ENCODE measurements around the gene APBA1.
"Not testable (repeated sequence)": the region's sequence is repeated elsewhere in the genome, so short reads cannot be mapped to it uniquely, and the experiment has no call there.

APBA1 gene

DNA sequence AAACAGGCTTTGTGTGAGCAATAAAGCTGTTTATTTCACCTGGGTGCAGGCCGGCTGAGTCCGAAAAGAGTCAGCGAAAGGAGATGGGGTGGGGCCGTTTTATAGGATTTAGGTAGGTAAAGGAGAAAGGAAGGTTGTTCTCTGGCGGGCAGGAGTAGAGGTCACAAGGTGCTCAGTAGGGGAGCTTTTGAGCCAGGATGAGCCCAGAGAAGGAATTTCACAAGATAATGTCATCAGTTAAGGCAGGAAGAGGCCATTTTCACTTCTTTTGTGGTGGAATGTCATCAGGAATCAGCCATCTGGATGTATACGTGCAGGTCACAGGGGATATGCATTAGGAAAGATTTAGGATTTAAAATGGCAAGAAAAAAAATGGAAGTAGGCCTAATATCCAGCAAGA lies 262.2 kb downstream of the APBA1 start:
- not testable (repeated sequence) for H3K27me3 ChIP-seq (ENCODE audit: control insufficient read depth in 1 of 2, insufficient read depth in 2 of 2, low read length in 2 of 2); H3K27ac ChIP-seq (ENCODE audit: low read length); H3K9me3 ChIP-seq (ENCODE audit: control insufficient read depth in 2 of 2, low read length in 2 of 2); H3K36me3 ChIP-seq (ENCODE audit: control insufficient read depth in 2 of 2, insufficient read depth in 2 of 2, low read length in 2 of 2); H3K9ac ChIP-seq (ENCODE audit: low read length in 2 of 2); H3K4me1 ChIP-seq (ENCODE audit: control insufficient read depth, insufficient read depth, low read length); H3K4me3 ChIP-seq (ENCODE audit: low read length in 2 of 2)

- Histone ChIP-seq H3K9me3 (ENCODE audit: control insufficient read depth in 2 of 2, low read length in 2 of 2) (no peaks in the 10 kb centered on the region), H3K27ac (ENCODE audit: low read length) (no peak overlapping the region), H3K36me3 (ENCODE audit: control insufficient read depth in 2 of 2, insufficient read depth in 2 of 2, low read length in 2 of 2) (no peaks in the 10 kb centered on the region), H3K27me3 (ENCODE audit: control insufficient read depth in 1 of 2, insufficient read depth in 2 of 2, low read length in 2 of 2) (no peaks in the 10 kb centered on the region), H3K4me3 (ENCODE audit: low read length in 2 of 2) (no peak overlapping the region), H3K9ac (ENCODE audit: low read length in 2 of 2) (no peak overlapping the region), H3K4me1 (ENCODE audit: control insufficient read depth, insufficient read depth, low read length) (peaks cover 7% of the 10 kb centered on the region)
These were observed 271.7 kb downstream of the APBA1 start for GRCh38 chr9:69400470-69400869.

- H3K4me1 ChIP-seq (ENCODE audit: control insufficient read depth, insufficient read depth, low read length), result peaks cover 14% of the 10 kb centered on the region
- peak overlapping the region; percentile 41 to 61 for H3K4me3 ChIP-seq (ENCODE audit: low read length in 2 of 2)
- H3K27ac ChIP-seq (ENCODE audit: low read length), result peak overlapping the region; percentile 64
- no peaks in the 10 kb centered on the region for H3K36me3 ChIP-seq (ENCODE audit: control insufficient read depth in 2 of 2, insufficient read depth in 2 of 2, low read length in 2 of 2)
- no peaks in the 10 kb centered on the region for H3K27me3 ChIP-seq (ENCODE audit: control insufficient read depth in 1 of 2, insufficient read depth in 2 of 2, low read length in 2 of 2)
- no peaks in the 10 kb centered on the region for H3K9me3 ChIP-seq (ENCODE audit: control insufficient read depth in 2 of 2, low read length in 2 of 2)
- peak overlapping the region; percentile 13 to 23 for H3K9ac ChIP-seq (ENCODE audit: low read length in 2 of 2)
These were observed 274.6 kb downstream of the APBA1 start for GRCh38 chr9:69397384-69398214.

- H3K9ac ChIP-seq (ENCODE audit: low read length in 2 of 2), result no peak overlapping the region
- H3K36me3 ChIP-seq (ENCODE audit: control insufficient read depth in 2 of 2, insufficient read depth in 2 of 2, low read length in 2 of 2), result no peaks in the 10 kb centered on the region
- no peak overlapping the region for H3K4me3 ChIP-seq (ENCODE audit: low read length in 2 of 2)
These were observed 275.4 kb downstream of the APBA1 start for GRCh38 chr9:69396759-69397158.

DNA sequence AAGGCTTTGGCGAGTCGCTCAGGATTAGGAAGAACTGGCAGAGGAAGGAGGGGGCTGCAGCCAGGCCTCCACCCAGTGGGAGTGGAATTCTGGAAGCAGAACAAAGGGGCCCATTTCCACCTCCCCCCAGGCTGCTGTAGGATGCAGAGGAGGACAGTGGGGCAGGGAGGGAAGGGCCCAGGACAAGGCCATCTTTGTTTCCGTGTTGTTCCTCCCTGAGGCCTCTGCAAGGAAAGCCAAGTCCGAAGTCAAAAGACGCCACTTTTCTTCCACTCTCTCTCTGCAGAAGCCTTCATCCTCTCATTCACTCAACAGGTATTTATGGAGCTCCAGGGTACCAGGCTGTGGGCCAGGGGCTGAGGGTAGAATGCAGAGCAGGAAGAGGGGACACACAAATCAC lies 276.5 kb downstream of the APBA1 start:
- Histone ChIP-seq H3K9me3 (ENCODE audit: control insufficient read depth in 2 of 2, low read length in 2 of 2) (no peaks in the 10 kb centered on the region), H3K9ac (ENCODE audit: low read length in 2 of 2) (no peak overlapping the region), H3K4me1 (ENCODE audit: control insufficient read depth, insufficient read depth, low read length) (peaks cover 31% of the 10 kb centered on the region), H3K4me3 (ENCODE audit: low read length in 2 of 2) (no peak overlapping the region), H3K36me3 (ENCODE audit: control insufficient read depth in 2 of 2, insufficient read depth in 2 of 2, low read length in 2 of 2) (no peaks in the 10 kb centered on the region), H3K27me3 (ENCODE audit: control insufficient read depth in 1 of 2, insufficient read depth in 2 of 2, low read length in 2 of 2) (no peaks in the 10 kb centered on the region), H3K27ac (ENCODE audit: low read length) (no peak overlapping the region)

More at GRCh38 chr9:69396759-69397158, 275.4 kb downstream of the APBA1 start:
- Histone ChIP-seq H3K27ac (ENCODE audit: low read length) (peak overlapping the region; percentile 64), H3K27me3 (ENCODE audit: control insufficient read depth in 1 of 2, insufficient read depth in 2 of 2, low read length in 2 of 2) (no peaks in the 10 kb centered on the region), H3K9me3 (ENCODE audit: control insufficient read depth in 2 of 2, low read length in 2 of 2) (no peaks in the 10 kb centered on the region), H3K4me1 (ENCODE audit: control insufficient read depth, insufficient read depth, low read length) (peaks cover 22% of the 10 kb centered on the region)

DNA sequence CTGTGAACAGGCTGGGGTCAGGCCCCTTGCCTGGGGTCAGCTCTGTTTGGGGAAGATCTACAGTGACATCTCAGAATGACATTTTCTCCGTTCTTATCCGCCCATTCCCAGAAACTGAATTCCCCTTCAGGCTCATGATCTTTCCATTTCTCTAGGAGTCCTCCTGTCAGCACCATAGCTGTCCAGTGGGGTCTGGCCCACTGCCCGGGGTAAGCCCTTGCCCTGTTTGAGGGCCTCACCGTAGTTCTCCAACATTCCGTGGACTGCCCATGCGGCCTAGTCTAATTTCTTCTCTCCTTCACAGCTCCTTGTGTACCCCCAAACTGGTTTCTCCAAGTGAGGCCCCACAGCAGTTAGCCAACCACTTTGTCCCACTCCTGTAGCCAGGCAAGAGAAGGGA lies 278.7 kb downstream of the APBA1 start:
- H3K36me3 ChIP-seq (ENCODE audit: control insufficient read depth in 2 of 2, insufficient read depth in 2 of 2, low read length in 2 of 2), result peaks cover 0 to 6% of the 10 kb centered on the region in 2 donors
- no peaks in the 10 kb centered on the region for H3K27me3 ChIP-seq (ENCODE audit: control insufficient read depth in 1 of 2, insufficient read depth in 2 of 2, low read length in 2 of 2)
- H3K9me3 ChIP-seq (ENCODE audit: control insufficient read depth in 2 of 2, low read length in 2 of 2), result no peaks in the 10 kb centered on the region
- no peak overlapping the region for H3K27ac ChIP-seq (ENCODE audit: low read length)
- peaks cover 31% of the 10 kb centered on the region for H3K4me1 ChIP-seq (ENCODE audit: control insufficient read depth, insufficient read depth, low read length)
- no peak overlapping the region for H3K9ac ChIP-seq (ENCODE audit: low read length in 2 of 2)
- no peak overlapping the region for H3K4me3 ChIP-seq (ENCODE audit: low read length in 2 of 2)

GRCh38 chr9:69392826-69393225 lies 279.3 kb downstream of the APBA1 start:
- no peak overlapping the region for H3K9ac ChIP-seq (ENCODE audit: low read length in 2 of 2)
- peaks cover 27% of the 10 kb centered on the region for H3K4me1 ChIP-seq (ENCODE audit: control insufficient read depth, insufficient read depth, low read length)
- H3K36me3 ChIP-seq (ENCODE audit: control insufficient read depth in 2 of 2, insufficient read depth in 2 of 2, low read length in 2 of 2), result peaks cover under 1 to 12% of the 10 kb centered on the region in 2 donors
- H3K4me3 ChIP-seq (ENCODE audit: low read length in 2 of 2), result no peak overlapping the region
- H3K9me3 ChIP-seq (ENCODE audit: control insufficient read depth in 2 of 2, low read length in 2 of 2), result no peaks in the 10 kb centered on the region
- no peaks in the 10 kb centered on the region for H3K27me3 ChIP-seq (ENCODE audit: control insufficient read depth in 1 of 2, insufficient read depth in 2 of 2, low read length in 2 of 2)
- peak overlapping the region; percentile 46 for H3K27ac ChIP-seq (ENCODE audit: low read length)

DNA sequence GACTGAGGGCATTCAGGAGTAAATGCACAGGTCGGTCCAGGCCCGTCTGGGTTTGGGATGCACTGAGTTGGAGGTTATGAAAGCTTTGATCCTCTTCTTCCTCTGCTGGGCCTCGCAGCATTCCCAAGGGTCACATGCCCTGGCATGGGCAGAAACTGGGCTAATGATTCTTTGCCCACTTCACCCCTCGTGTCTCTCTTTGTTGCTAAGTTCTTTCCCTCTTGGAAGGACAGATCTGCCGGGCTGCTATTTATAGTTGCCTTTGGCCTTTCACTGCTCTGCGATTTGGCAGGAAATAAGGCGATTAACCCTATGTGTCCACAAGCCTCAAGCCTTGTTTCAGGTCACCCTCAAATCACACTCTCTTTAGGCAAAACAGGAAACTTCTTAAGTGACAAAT lies 280.2 kb downstream of the APBA1 start:
- Histone ChIP-seq H3K4me3 (ENCODE audit: low read length in 2 of 2) (peak overlapping the region; percentile 5 to 57), H3K9me3 (ENCODE audit: control insufficient read depth in 2 of 2, low read length in 2 of 2) (no peaks in the 10 kb centered on the region), H3K36me3 (ENCODE audit: control insufficient read depth in 2 of 2, insufficient read depth in 2 of 2, low read length in 2 of 2) (peaks cover 9 to 21% of the 10 kb centered on the region in 2 donors), H3K4me1 (ENCODE audit: control insufficient read depth, insufficient read depth, low read length) (peaks cover 24% of the 10 kb centered on the region), H3K9ac (ENCODE audit: low read length in 2 of 2) (peak overlapping the region in 1 of 2 donors; percentile 21), H3K27ac (ENCODE audit: low read length) (no peak overlapping the region), H3K27me3 (ENCODE audit: control insufficient read depth in 1 of 2, insufficient read depth in 2 of 2, low read length in 2 of 2) (no peaks in the 10 kb centered on the region)

DNA sequence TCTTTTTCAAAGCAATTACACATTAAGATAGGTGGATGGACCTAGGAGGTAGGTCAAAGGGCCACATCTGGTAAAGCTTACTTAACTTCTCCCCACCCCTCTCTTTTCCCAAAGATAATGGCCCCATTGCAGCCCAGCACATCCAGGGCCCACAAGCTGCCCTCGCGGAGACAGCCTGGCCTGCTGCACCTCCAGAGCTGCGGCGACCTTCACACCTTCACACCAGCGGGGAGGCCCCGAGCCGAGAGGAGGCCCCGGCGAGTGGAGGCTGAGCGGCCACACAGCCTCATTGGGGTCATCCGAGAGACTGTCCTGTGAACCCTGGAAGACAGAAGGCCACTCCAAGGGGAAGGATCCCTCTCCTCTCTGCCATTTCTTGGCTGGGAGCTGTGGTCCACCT lies 280.7 kb downstream of the APBA1 start:
- Histone ChIP-seq H3K4me3 (ENCODE audit: low read length in 2 of 2) (peak overlapping the region; percentile 5 to 57), H3K4me1 (ENCODE audit: control insufficient read depth, insufficient read depth, low read length) (peaks cover 24% of the 10 kb centered on the region), H3K9ac (ENCODE audit: low read length in 2 of 2) (no peak overlapping the region), H3K9me3 (ENCODE audit: control insufficient read depth in 2 of 2, low read length in 2 of 2) (no peaks in the 10 kb centered on the region), H3K27me3 (ENCODE audit: control insufficient read depth in 1 of 2, insufficient read depth in 2 of 2, low read length in 2 of 2) (no peaks in the 10 kb centered on the region), H3K36me3 (ENCODE audit: control insufficient read depth in 2 of 2, insufficient read depth in 2 of 2, low read length in 2 of 2) (peaks cover 12 to 24% of the 10 kb centered on the region in 2 donors), H3K27ac (ENCODE audit: low read length) (no peak overlapping the region)

DNA sequence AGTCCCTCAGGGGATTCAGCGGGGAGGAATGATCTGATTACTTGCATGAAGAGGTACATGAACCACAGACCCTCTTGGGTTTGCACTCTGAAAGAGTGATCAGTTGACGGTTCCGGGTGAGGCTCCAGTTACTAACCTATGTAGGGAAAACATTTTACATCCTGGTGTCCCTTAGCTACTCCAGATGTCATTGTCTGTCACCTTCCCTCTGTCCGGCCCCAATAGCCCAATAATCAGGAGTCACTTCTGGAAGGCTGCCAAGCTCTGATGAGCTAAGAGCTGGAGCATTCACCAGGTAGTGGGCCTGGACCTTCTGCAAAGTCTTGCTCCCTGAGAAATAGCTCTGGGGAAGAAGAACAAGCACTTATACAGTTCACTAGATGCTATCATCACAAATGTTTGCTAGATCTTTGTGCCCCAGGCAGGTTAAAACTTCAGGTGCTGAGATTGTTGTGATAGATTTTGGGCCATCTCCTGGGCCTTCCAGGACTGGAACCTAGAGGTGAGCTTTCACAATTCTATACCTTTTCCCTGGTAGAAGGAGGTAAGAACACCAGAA lies 282.7 kb downstream of the APBA1 start:
- H3K9me3 ChIP-seq (ENCODE audit: control insufficient read depth in 2 of 2, low read length in 2 of 2), result no peaks in the 10 kb centered on the region
- H3K4me1 ChIP-seq (ENCODE audit: control insufficient read depth, insufficient read depth, low read length), result peaks cover 24% of the 10 kb centered on the region
- H3K36me3 ChIP-seq (ENCODE audit: control insufficient read depth in 2 of 2, insufficient read depth in 2 of 2, low read length in 2 of 2), result peaks cover 12 to 27% of the 10 kb centered on the region in 2 donors
- H3K27ac ChIP-seq (ENCODE audit: low read length), result no peak overlapping the region
- no peak overlapping the region for H3K4me3 ChIP-seq (ENCODE audit: low read length in 2 of 2)
- H3K27me3 ChIP-seq (ENCODE audit: control insufficient read depth in 1 of 2, insufficient read depth in 2 of 2, low read length in 2 of 2), result no peaks in the 10 kb centered on the region
- H3K9ac ChIP-seq (ENCODE audit: low read length in 2 of 2), result no peak overlapping the region

- Histone ChIP-seq H3K9ac (ENCODE audit: low read length in 2 of 2) (no peak overlapping the region), H3K4me1 (ENCODE audit: control insufficient read depth, insufficient read depth, low read length) (peaks cover 24% of the 10 kb centered on the region), H3K36me3 (ENCODE audit: control insufficient read depth in 2 of 2, insufficient read depth in 2 of 2, low read length in 2 of 2) (peaks cover 15 to 27% of the 10 kb centered on the region in 2 donors), H3K27me3 (ENCODE audit: control insufficient read depth in 1 of 2, insufficient read depth in 2 of 2, low read length in 2 of 2) (no peaks in the 10 kb centered on the region), H3K27ac (ENCODE audit: low read length) (no peak overlapping the region), H3K9me3 (ENCODE audit: control insufficient read depth in 2 of 2, low read length in 2 of 2) (no peaks in the 10 kb centered on the region), H3K4me3 (ENCODE audit: low read length in 2 of 2) (no peak overlapping the region)
These were observed 283.6 kb downstream of the APBA1 start for GRCh38 chr9:69388596-69388995.

Data from stomach smooth muscle (tissue), 2 donors.